Loucy (cell line): ENCODE data around the gene BSN.
"Not testable (repeated sequence)": the region's sequence is repeated elsewhere in the genome, so short reads cannot be mapped to it uniquely, and the experiment has no call there.

Source experiments
- H2AFZ ChIP-seq: fragments of 200-600 bp; sonication (generic); 2 replicates; pipeline ENCODE4 v1.6.0; 2016; ENCODE audit warnings: antibody characterized with exemption, mild to moderate bottlenecking, low read length, moderate library complexity
- H3F3A ChIP-seq: fragments of 200-600 bp; 2 replicates; pipeline ENCODE4 v1.6.0; 2016; ENCODE audit warnings: antibody characterized with exemption, low read depth, mild to moderate bottlenecking
- H3K27me3 ChIP-seq: fragments of 200-600 bp; sonication (generic); 2 replicates; pipeline ENCODE4 v1.6.1; 2014; ENCODE audit warnings: low read length, mild to moderate bottlenecking; ENCODE audit not compliant: insufficient read depth, poor library complexity, severe bottlenecking
- H3K36me3 ChIP-seq: fragments of 200-600 bp; sonication (generic); 2 replicates; pipeline ENCODE4 v1.6.1; 2016; ENCODE audit warnings: low read length; ENCODE audit not compliant: insufficient read depth
- H3K4me1 ChIP-seq: fragments of 200-600 bp; sonication (generic); 2 replicates; pipeline ENCODE4 v1.5.1; 2014; ENCODE audit warnings: low read length, mild to moderate bottlenecking; ENCODE audit not compliant: insufficient read depth, poor library complexity, severe bottlenecking
- H3K4me2 ChIP-seq: fragments of 200-600 bp; sonication (generic); 2 replicates; pipeline ENCODE4 v1.6.0; 2014; ENCODE audit warnings: antibody characterized with exemption, low read length, low read depth, mild to moderate bottlenecking; ENCODE audit not compliant: poor library complexity, severe bottlenecking
- H3K4me3 ChIP-seq: fragments of 200-600 bp; sonication (generic); 2 replicates; pipeline ENCODE4 v1.5.1; 2014; ENCODE audit warnings: low read length, mild to moderate bottlenecking, mixed read lengths; ENCODE audit not compliant: poor library complexity, severe bottlenecking
- H3K79me2 ChIP-seq: fragments of 200-600 bp; sonication (generic); 2 replicates; pipeline ENCODE4 v1.6.1; 2014; ENCODE audit warnings: low read length; ENCODE audit not compliant: insufficient read depth
- H3K9ac ChIP-seq: fragments of 200-600 bp; sonication (generic); 2 replicates; pipeline ENCODE4 v1.6.0; 2014; ENCODE audit warnings: mild to moderate bottlenecking, low read depth, low read length, moderate library complexity; ENCODE audit not compliant: poor library complexity, severe bottlenecking
- H3K9me2 ChIP-seq: fragments of 200-600 bp; sonication (generic); replicated peaks from 2 replicates; pipeline ENCODE4 v1.6.1; 2016; ENCODE audit warnings: low read depth, low read length, mixed read lengths
- H3K9me3 ChIP-seq: fragments of 200-600 bp; sonication (generic); 2 replicates; pipeline ENCODE4 v1.6.1; 2014; ENCODE audit warnings: mild to moderate bottlenecking, antibody characterized with exemption, low read length, low read depth; ENCODE audit not compliant: insufficient read depth
- H4K20me1 ChIP-seq: fragments of 200-600 bp; sonication (generic); 2 replicates; pipeline ENCODE4 v1.6.0; 2014; ENCODE audit warnings: antibody characterized with exemption, low read length, mild to moderate bottlenecking; ENCODE audit not compliant: insufficient read depth, poor library complexity, severe bottlenecking
- CTCF ChIP-seq: fragments of 200-600 bp; sonication (generic); conservative IDR thresholded peaks from 2 replicates; pipeline ENCODE4 v1.5.1; 2014; ENCODE audit warnings: mild to moderate bottlenecking, antibody characterized with exemption, low read length
- EZH2phosphoT487 ChIP-seq: fragments of 200-600 bp; IDR thresholded peaks from 2 replicates; pipeline ENCODE4 v1.6.1; 2018; ENCODE audit warnings: antibody characterized with exemption, mild to moderate bottlenecking, moderate library complexity, borderline replicate concordance

Gene BSN

GRCh38 chr3:49568965-49569364, 14.7 kb downstream of the BSN start:
- no peak for TF ChIP-seq EZH2phosphoT487
- TF ChIP-seq CTCF: no peak
- Histone ChIP-seq H3K9ac (no peak overlapping the region), H3K4me1 (no peaks in the 10 kb centered on the region), H3K4me2 (no peak overlapping the region), H3K27me3 (no peaks in the 10 kb centered on the region), H3K9me2 (no peaks in the 10 kb centered on the region), H3K79me2 (no peaks in the 10 kb centered on the region), H3K4me3 (no peak overlapping the region), H3K9me3 (no peaks in the 10 kb centered on the region), H3F3A (no peaks in the 10 kb centered on the region), H4K20me1 (no peaks in the 10 kb centered on the region), H2AFZ (no peak overlapping the region), H3K36me3 (no peaks in the 10 kb centered on the region)

GRCh38 chr3:49570028-49570654, 15.9 kb downstream of the BSN start:
- no peak overlapping the region for H3K9ac ChIP-seq
- no peaks in the 10 kb centered on the region for H3K27me3 ChIP-seq
- TF ChIP-seq CTCF (no peak), EZH2phosphoT487 (no peak)
- H3F3A ChIP-seq: no peaks in the 10 kb centered on the region
- H4K20me1 ChIP-seq: no peaks in the 10 kb centered on the region
- no peaks in the 10 kb centered on the region for H3K79me2 ChIP-seq
- H3K9me3 ChIP-seq: no peaks in the 10 kb centered on the region
- H2AFZ ChIP-seq: no peak overlapping the region
- H3K4me1 ChIP-seq: no peaks in the 10 kb centered on the region
- H3K4me2 ChIP-seq: no peak overlapping the region
- no peak overlapping the region for H3K4me3 ChIP-seq
- H3K36me3 ChIP-seq: no peaks in the 10 kb centered on the region
- no peaks in the 10 kb centered on the region for H3K9me2 ChIP-seq

GRCh38 chr3:49582177-49582576, 27.9 kb downstream of the BSN start:
- no peaks in the 10 kb centered on the region for H3K27me3 ChIP-seq
- no peak overlapping the region for H2AFZ ChIP-seq
- H3K79me2 ChIP-seq: no peaks in the 10 kb centered on the region
- H3K4me1 ChIP-seq: no peaks in the 10 kb centered on the region
- no peak overlapping the region for H3K4me3 ChIP-seq
- H3K9me3 ChIP-seq: no peaks in the 10 kb centered on the region
- no peaks in the 10 kb centered on the region for H3K9me2 ChIP-seq
- no peaks in the 10 kb centered on the region for H3K36me3 ChIP-seq
- H3K4me2 ChIP-seq: no peak overlapping the region
- no peaks in the 10 kb centered on the region for H4K20me1 ChIP-seq
- no peak for TF ChIP-seq CTCF
- no peak for TF ChIP-seq EZH2phosphoT487
- H3F3A ChIP-seq: no peaks in the 10 kb centered on the region
- no peak overlapping the region for H3K9ac ChIP-seq

GRCh38 chr3:49585261-49585755, 31.0 kb downstream of the BSN start:
- H3K27me3 ChIP-seq, H3K4me1 ChIP-seq, H3K4me3 ChIP-seq, H3K4me2 ChIP-seq, H3K36me3 ChIP-seq, H2AFZ ChIP-seq, H3K9me3 ChIP-seq, H4K20me1 ChIP-seq, H3K79me2 ChIP-seq, H3F3A ChIP-seq, H3K9ac ChIP-seq, H3K9me2 ChIP-seq: not testable (repeated sequence)
